CD4-positive, alpha-beta T cell treated with Interferon alpha-2 for 1 hour (primary cell): Measurements from ENCODE around the gene CRISPLD2.

Source experiments
- DNase-seq, 2 donors: peaks; one replicate each; pipeline ENCODE4 v3.0.0-alpha.2; 2020 to 2022

Gene CRISPLD2

GRCh38 chr16:84803146-84803545 lies 16.6 kb upstream of the CRISPLD2 start:
- no peak for DNase-seq

GRCh38 chr16:84804326-84804725 lies 15.5 kb upstream of the CRISPLD2 start:
- no peak for DNase-seq

GRCh38 chr16:84806256-84806889 lies 13.4 kb upstream of the CRISPLD2 start:
- peak in 1 of 2 donors; percentile 69 for DNase-seq

- DNase-seq: no peak
Observed at GRCh38 chr16:84806890-84807258, 12.9 kb upstream of the CRISPLD2 start.

- DNase-seq: no peak
Observed at GRCh38 chr16:84807776-84808175, 12.0 kb upstream of the CRISPLD2 start.

GRCh38 chr16:84808826-84809225 lies 11.0 kb upstream of the CRISPLD2 start:
- no peak for DNase-seq

GRCh38 chr16:84810518-84811273 lies 9.1 kb upstream of the CRISPLD2 start:
- peak; percentile 12 to 32 for DNase-seq

- DNase-seq: no peak
Observed at GRCh38 chr16:84811529-84811928, 8.3 kb upstream of the CRISPLD2 start.

- no peak for DNase-seq
Observed at GRCh38 chr16:84813141-84813934, 6.4 kb upstream of the CRISPLD2 start.

- DNase-seq: no peak
Observed at GRCh38 chr16:84815462-84815861, 4.3 kb upstream of the CRISPLD2 start.

GRCh38 chr16:84816023-84816422 lies 3.8 kb upstream of the CRISPLD2 start:
- DNase-seq: no peak

- no peak for DNase-seq
Observed at GRCh38 chr16:84816485-84816884, 3.3 kb upstream of the CRISPLD2 start.

- DNase-seq: no peak
Observed at GRCh38 chr16:84817206-84817605, 2.6 kb upstream of the CRISPLD2 start.

- no peak for DNase-seq
Observed at GRCh38 chr16:84817613-84818012, 2.2 kb upstream of the CRISPLD2 start.

GRCh38 chr16:84818133-84818532 lies 1.7 kb upstream of the CRISPLD2 start:
- no peak for DNase-seq

GRCh38 chr16:84818989-84819643 lies 669 bp upstream of the CRISPLD2 start:
- no peak for DNase-seq

GRCh38 chr16:84820305-84820684 lies 510 bp downstream of the CRISPLD2 start:
- no peak for DNase-seq

- no peak for DNase-seq
Observed at GRCh38 chr16:84820771-84821170, 986 bp downstream of the CRISPLD2 start.

GRCh38 chr16:84821179-84821578 lies 1.4 kb downstream of the CRISPLD2 start:
- DNase-seq: no peak

- DNase-seq: no peak
Observed at GRCh38 chr16:84821728-84822689, 2.2 kb downstream of the CRISPLD2 start.

GRCh38 chr16:84822990-84823389 lies 3.2 kb downstream of the CRISPLD2 start:
- no peak for DNase-seq

GRCh38 chr16:84823484-84823883 lies 3.7 kb downstream of the CRISPLD2 start:
- DNase-seq: no peak
